DMS53 treated with DMSO at 0.1 percent for 48 hours (cell line): ENCODE results near the gene FZD4.
"Not testable (repeated sequence)": the region's sequence is repeated elsewhere in the genome, so short reads cannot be mapped to it uniquely, and the experiment has no call there.

ENCODE experiments used
- DNase-seq: peaks from one replicate; lab custom pipeline; 2025; ENCODE audit not compliant: unreplicated experiment; lab: John Stamatoyannopoulos, UW

FZD4 gene

GRCh38 chr11:86938900-86939880 lies 16.0 kb downstream of the FZD4 start:
- DNase-seq, result peak; percentile 64

- DNase-seq, result no peak
Measured at GRCh38 chr11:86938203-86938899, 16.8 kb downstream of the FZD4 start.

- DNase-seq, result not testable (repeated sequence)
Measured at GRCh38 chr11:86937193-86937806, 17.9 kb downstream of the FZD4 start.

- DNase-seq, result no peak
Measured at GRCh38 chr11:86934926-86935579, 20.1 kb downstream of the FZD4 start.

GRCh38 chr11:86934582-86934900 lies 20.7 kb downstream of the FZD4 start:
- no peak for DNase-seq

GRCh38 chr11:86933891-86934581 lies 21.2 kb downstream of the FZD4 start:
- no peak for DNase-seq

- no peak for DNase-seq
Measured at GRCh38 chr11:86932924-86933875, 22.0 kb downstream of the FZD4 start.

- DNase-seq, result no peak
Measured at GRCh38 chr11:86932259-86932585, 23.0 kb downstream of the FZD4 start.

- no peak for DNase-seq
Measured at GRCh38 chr11:86931548-86932258, 23.5 kb downstream of the FZD4 start.

GRCh38 chr11:86930957-86931547 lies 24.1 kb downstream of the FZD4 start:
- no peak for DNase-seq

GRCh38 chr11:86926975-86927374 lies 28.2 kb downstream of the FZD4 start:
- no peak for DNase-seq

- no peak for DNase-seq
Measured at GRCh38 chr11:86923999-86924766, 31.0 kb downstream of the FZD4 start.

- DNase-seq, result no peak
Measured at GRCh38 chr11:86922225-86922624, 33.0 kb downstream of the FZD4 start.

- peak; percentile 46 for DNase-seq
Measured at GRCh38 chr11:86919557-86920210, 35.5 kb downstream of the FZD4 start.

GRCh38 chr11:86918973-86919372 lies 36.2 kb downstream of the FZD4 start:
- DNase-seq, result no peak

- DNase-seq, result no peak
Measured at GRCh38 chr11:86918496-86918895, 36.7 kb downstream of the FZD4 start.

- DNase-seq, result no peak
Measured at GRCh38 chr11:86917589-86917988, 37.6 kb downstream of the FZD4 start.
